Suprapubic skin (tissue), 4 donors: ENCODE data around the gene C1orf74. TPM values are rescaled to one million over a fixed set of nuclear protein-coding genes. Genes with fewer than 3 reads are reported as not detected.
"Not testable (repeated sequence)": the region's sequence is repeated elsewhere in the genome, so short reads cannot be mapped to it uniquely, and the experiment has no call there.

ENCODE experiments used
- DNase-seq, 2 donors: peaks; one replicate each; pipeline ENCODE4 v3.0.0-alpha.2; 2019; ENCODE audit warnings: low spot score in 2 of 2
- H3K27ac ChIP-seq: fragments of 200-600 bp; sonication (generic); one replicate; pipeline ENCODE4 v1.5.1; 2019
- H3K27me3 ChIP-seq: fragments of 200-600 bp; sonication (generic); one replicate; pipeline ENCODE4 v1.5.1; 2019
- H3K36me3 ChIP-seq: fragments of 200-600 bp; sonication (generic); one replicate; pipeline ENCODE4 v1.5.1; 2019
- H3K4me1 ChIP-seq: fragments of 200-600 bp; sonication (generic); one replicate; pipeline ENCODE4 v1.5.1; 2019
- H3K4me3 ChIP-seq: fragments of 200-600 bp; sonication (generic); one replicate; pipeline ENCODE4 v1.5.1; 2019; ENCODE audit warnings: mild to moderate bottlenecking
- H3K9me3 ChIP-seq: fragments of 200-600 bp; sonication (generic); one replicate; pipeline ENCODE4 v1.5.1; 2019
- CTCF ChIP-seq, 2 donors: fragments of 200-600 bp in 1 of 2; fragments of 450-650 bp in 1 of 2; sonication (generic) in 1 of 2; IDR thresholded peaks; one replicate each; pipeline ENCODE4 v1.5.1; 2016 to 2019; ENCODE audit warnings: antibody characterized with exemption in 2 of 2, mild to moderate bottlenecking in 1 of 2, moderate library complexity in 1 of 2
- EP300 ChIP-seq: sonication (generic); formaldehyde crosslinking; IDR thresholded peaks from one replicate; pipeline ENCODE4 v1.6.1; 2017; ENCODE audit warnings: antibody characterized with exemption
- POLR2A ChIP-seq, 2 donors: fragments of 450-650 bp; IDR thresholded peaks; one replicate each; pipeline ENCODE4 v1.6.1; 2017; ENCODE audit warnings: antibody characterized with exemption in 2 of 2, mild to moderate bottlenecking in 2 of 2, moderate library complexity in 2 of 2
- POLR2AphosphoS5 ChIP-seq, 3 donors: sonication (generic); formaldehyde crosslinking; IDR thresholded peaks; one replicate each; pipeline ENCODE4 v1.6.1; 2017; ENCODE audit warnings: antibody characterized with exemption in 3 of 3
- WGBS: methylation state at CpG from one replicate; pipeline ENCODE4 v1.1.5; 2018; 5-methylcytosine and 5-hydroxymethylcytosine counted together
- total RNA-seq, 4 donors: library from RNA; depleted of rRNA; stranded (reverse); fragments of >200 nt; gene quantifications; one replicate each; pipeline ENCODE4 v1.1.0, GENCODE V29; 2016

Gene C1orf74
- total RNA-seq, 4 donors from 2014 or later = 10.1 to 18.1 (median 15.1) TPM

- peaks cover 60% of the 10 kb centered on the region for H3K4me1 ChIP-seq
- WGBS = 44% methylated on average over 1 of the region's 1 CpG
- H3K27me3 ChIP-seq = no peaks in the 10 kb centered on the region
- DNase-seq = no peak
- no peaks in the 10 kb centered on the region for H3K36me3 ChIP-seq
- H3K27ac ChIP-seq = no peak overlapping the region
- no peaks in the 10 kb centered on the region for H3K9me3 ChIP-seq
- H3K4me3 ChIP-seq = peak overlapping the region; percentile 64
- TF ChIP-seq POLR2AphosphoS5 (IDR thresholded peaks at IDR 0.05) (no peak), CTCF (IDR thresholded peaks at IDR 0.05) (no peak), POLR2A (IDR thresholded peaks at IDR 0.05) (no peak), EP300 (no peak)
Observed at GRCh38 chr1:209803568-209803967, 19.2 kb upstream of the C1orf74 start.

GRCh38 chr1:209802780-209803152, 18.4 kb upstream of the C1orf74 start:
- Histone ChIP-seq H3K27me3 (no peaks in the 10 kb centered on the region), H3K27ac (no peak overlapping the region), H3K4me1 (peaks cover 62% of the 10 kb centered on the region), H3K36me3 (no peaks in the 10 kb centered on the region), H3K4me3 (peak overlapping the region; percentile 64), H3K9me3 (no peaks in the 10 kb centered on the region)
- WGBS = 59% methylated on average over 4 of the region's 4 CpGs
- no peak for TF ChIP-seq EP300
- TF ChIP-seq POLR2A (IDR thresholded peaks at IDR 0.05) = no peak
- TF ChIP-seq CTCF (IDR thresholded peaks at IDR 0.05) = no peak
- TF ChIP-seq POLR2AphosphoS5 (IDR thresholded peaks at IDR 0.05) = no peak
- DNase-seq = no peak

GRCh38 chr1:209802117-209802779, 17.9 kb upstream of the C1orf74 start:
- Histone ChIP-seq H3K9me3 (no peaks in the 10 kb centered on the region), H3K27me3 (no peaks in the 10 kb centered on the region), H3K36me3 (no peaks in the 10 kb centered on the region), H3K4me1 (peaks cover 65% of the 10 kb centered on the region), H3K27ac (no peak overlapping the region), H3K4me3 (peak overlapping the region; percentile 64)
- WGBS = 55% methylated on average over 4 of the region's 4 CpGs
- TF ChIP-seq CTCF (IDR thresholded peaks at IDR 0.05) (no peak), EP300 (no peak), POLR2AphosphoS5 (IDR thresholded peaks at IDR 0.05) (no peak), POLR2A (IDR thresholded peaks at IDR 0.05) (no peak)
- DNase-seq = no peak

GRCh38 chr1:209800984-209801834, 16.9 kb upstream of the C1orf74 start:
- 31% methylated on average over 5 of the region's 5 CpGs for WGBS
- H3K9me3 ChIP-seq = no peaks in the 10 kb centered on the region
- peaks cover 59% of the 10 kb centered on the region for H3K4me1 ChIP-seq
- TF ChIP-seq POLR2AphosphoS5 (IDR thresholded peaks at IDR 0.05) (no peak), EP300 (no peak)
- H3K36me3 ChIP-seq = no peaks in the 10 kb centered on the region
- DNase-seq = no peak
- H3K27me3 ChIP-seq = no peaks in the 10 kb centered on the region
- peak overlapping the region; percentile 64 for H3K4me3 ChIP-seq
- H3K27ac ChIP-seq = no peak overlapping the region

- Histone ChIP-seq H3K9me3 (no peaks in the 10 kb centered on the region), H3K4me3 (no peak overlapping the region), H3K36me3 (peaks cover 16% of the 10 kb centered on the region), H3K4me1 (peaks cover 50% of the 10 kb centered on the region), H3K27me3 (no peaks in the 10 kb centered on the region), H3K27ac (peak overlapping the region; percentile 54)
- 55% methylated on average over 9 of the region's 9 CpGs for WGBS
- TF ChIP-seq POLR2A (IDR thresholded peaks at IDR 0.05) = no peak
- no peak for TF ChIP-seq POLR2AphosphoS5 (IDR thresholded peaks at IDR 0.05)
- no peak for TF ChIP-seq CTCF (IDR thresholded peaks at IDR 0.05)
- TF ChIP-seq EP300 = no peak
- no peak for DNase-seq
Observed at GRCh38 chr1:209797978-209798639, 13.8 kb upstream of the C1orf74 start.

GRCh38 chr1:209793711-209794110, 9.4 kb upstream of the C1orf74 start:
- H3K27ac ChIP-seq, H3K9me3 ChIP-seq, H3K27me3 ChIP-seq, DNase-seq, H3K4me3 ChIP-seq: not testable (repeated sequence)
- H3K36me3 ChIP-seq = peaks cover 33% of the 10 kb centered on the region
- WGBS = 89% methylated on average over 3 of the region's 3 CpGs
- H3K4me1 ChIP-seq = peaks cover 19% of the 10 kb centered on the region
